A549 treated with AZD9567 at 1 μM for 4 hours (cell line): ENCODE data around the gene DDC. TPM values are rescaled to one million over a fixed set of nuclear protein-coding genes. Genes with fewer than 3 reads are reported as not detected.

ENCODE experiments used
- total RNA-seq: library from RNA; stranded (reverse); fragments of 200-300 nt; extraction: Qiagen RNA extraction; gene quantifications from 5 replicates; pipeline ENCODE4 v1.2.3, GENCODE V29; 2022; ENCODE audit not compliant: insufficient read depth

DDC gene, protein sequence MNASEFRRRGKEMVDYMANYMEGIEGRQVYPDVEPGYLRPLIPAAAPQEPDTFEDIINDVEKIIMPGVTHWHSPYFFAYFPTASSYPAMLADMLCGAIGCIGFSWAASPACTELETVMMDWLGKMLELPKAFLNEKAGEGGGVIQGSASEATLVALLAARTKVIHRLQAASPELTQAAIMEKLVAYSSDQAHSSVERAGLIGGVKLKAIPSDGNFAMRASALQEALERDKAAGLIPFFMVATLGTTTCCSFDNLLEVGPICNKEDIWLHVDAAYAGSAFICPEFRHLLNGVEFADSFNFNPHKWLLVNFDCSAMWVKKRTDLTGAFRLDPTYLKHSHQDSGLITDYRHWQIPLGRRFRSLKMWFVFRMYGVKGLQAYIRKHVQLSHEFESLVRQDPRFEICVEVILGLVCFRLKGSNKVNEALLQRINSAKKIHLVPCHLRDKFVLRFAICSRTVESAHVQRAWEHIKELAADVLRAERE
- total RNA-seq = 1.0 to 1.5 TPM (median 1.2 TPM) in 4 of 5 replicates, not detected in the other

DNA sequence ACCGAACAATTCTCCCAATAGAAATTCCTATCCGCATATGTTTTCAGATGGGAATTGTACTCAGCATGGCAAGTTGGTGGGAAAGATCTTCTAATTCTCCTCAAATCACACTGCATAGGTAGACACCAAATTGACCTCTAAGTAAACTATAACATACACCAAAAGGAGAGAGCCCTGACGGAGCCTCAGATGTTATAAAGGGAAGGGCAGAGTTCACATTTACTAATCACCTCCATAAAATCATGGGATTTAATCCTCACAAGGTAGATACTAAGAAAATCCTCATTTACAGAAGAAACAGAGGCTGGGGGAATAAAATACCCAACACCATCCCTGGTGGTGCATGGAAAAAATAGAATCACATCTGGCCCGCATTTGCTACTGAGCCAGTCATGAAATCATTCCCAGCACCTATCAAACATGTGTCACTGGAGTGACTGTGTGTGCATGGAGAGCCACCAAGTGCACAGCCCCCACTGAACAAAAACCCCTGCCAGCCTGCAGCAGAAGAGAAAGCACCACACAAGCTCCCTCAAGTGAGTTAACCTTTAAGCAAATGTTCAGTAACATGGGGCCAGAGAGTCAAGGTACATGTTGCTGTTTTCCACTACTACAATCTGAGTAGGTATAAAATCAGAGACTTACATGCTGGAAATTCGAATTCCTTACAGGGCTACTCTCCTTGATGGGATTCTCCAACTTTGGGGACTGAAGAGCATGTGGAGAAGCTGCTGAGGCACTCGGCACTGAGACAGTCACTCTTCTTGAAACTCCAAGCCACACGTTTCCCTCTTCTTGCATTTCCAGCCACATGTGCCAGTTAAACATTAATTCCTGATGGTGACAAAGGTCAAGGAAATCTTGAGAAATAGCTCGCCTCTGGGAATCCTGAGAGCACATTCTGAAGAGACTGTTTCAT, at the start of gene DDC:
DDC (minus strand) TSS at position 766 of the 919 bp plus-strand sequence. CDS start 21,320 bp downstream, outside the sequence.

DNA sequence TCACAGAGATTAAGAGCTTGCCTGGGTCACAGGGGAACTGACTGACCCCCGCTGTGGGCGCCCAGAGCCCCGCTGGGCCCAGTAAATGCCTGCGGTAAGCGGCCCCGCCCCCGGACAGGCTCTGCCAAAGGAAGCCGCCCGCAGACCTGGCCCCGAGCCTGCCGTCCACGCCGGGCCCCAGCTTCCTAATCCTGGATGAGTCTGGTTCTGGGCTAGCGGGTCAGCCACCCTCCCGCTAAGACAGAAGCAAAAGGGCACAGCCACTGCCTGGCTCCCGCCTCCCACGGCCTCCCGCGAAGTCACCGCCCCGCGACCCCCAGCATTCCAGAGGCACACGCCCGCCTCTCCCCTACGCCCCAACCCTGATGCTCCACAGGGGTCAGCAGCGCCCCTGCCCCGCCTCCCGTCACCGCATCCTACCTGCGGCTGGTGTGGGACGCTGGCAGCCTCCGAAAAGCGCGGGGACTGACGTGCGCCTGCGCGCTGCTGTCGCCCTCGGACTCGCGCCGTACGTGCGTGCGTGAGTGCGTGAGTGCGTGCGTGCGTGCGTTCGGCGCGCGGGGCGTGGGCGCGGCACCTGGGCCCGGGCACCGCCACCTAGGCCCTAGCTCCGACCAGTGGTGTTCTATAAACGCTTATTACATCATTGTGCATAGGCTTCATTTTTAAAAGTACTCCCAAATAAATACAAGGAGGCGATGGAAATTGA, 115.2 kb downstream of the DDC start, which contains the start of gene FIGNL1:
FIGNL1 (minus strand) TSS at position 470 of the 709 bp plus-strand sequence. CDS start 3,063 bp downstream, outside the sequence.

Other genes starting within 250 kb of the DDC start
- gene FIGNL1, start 115.1 kb downstream of the DDC start, total RNA-seq = 16.2 to 21.2 TPM (median 18.3 TPM) in 5 replicates
- gene GRB10, start 217.5 kb upstream of the DDC start, total RNA-seq = 46.5 to 60.4 TPM (median 55.6 TPM) in 5 replicates